T-helper 17 cell (primary cell): Measurements from ENCODE around the gene HSD11B1L. TPM values are rescaled to one million over a fixed set of nuclear protein-coding genes. Genes with fewer than 3 reads are reported as not detected.
"Not testable (repeated sequence)": the region's sequence is repeated elsewhere in the genome, so short reads cannot be mapped to it uniquely, and the experiment has no call there.

ENCODE experiments used
- ATAC-seq: fragments of 150-1000 bp; cut with Tn5 transposase; 2 replicates; pipeline ENCODE4 v1.10.0; 2021; ENCODE audit warnings: mild to moderate bottlenecking, moderate library complexity
- DNase-seq, 3 donors: peaks; one replicate each; pipeline versions ENCODE4 v3.0.0 to v3.0.0-alpha.2; 2020 to 2021
- H3K9me3 ChIP-seq: one replicate; pipeline ENCODE4 v1.7.0; 2013; ENCODE audit warnings: low read length, mild to moderate bottlenecking; ENCODE audit not compliant: control insufficient read depth, poor library complexity, severe bottlenecking
- H3K27ac Mint-ChIP-seq: one replicate; pipeline ENCODE4 v1.8.0; 2022; ENCODE audit warnings: mild to moderate bottlenecking, moderate library complexity, mixed read lengths
- H3K27me3 Mint-ChIP-seq: one replicate; pipeline ENCODE4 v1.8.0; 2022; ENCODE audit warnings: mixed read lengths
- H3K36me3 Mint-ChIP-seq: one replicate; pipeline ENCODE4 v1.8.0; 2022; ENCODE audit warnings: low read depth, mixed read lengths
- H3K4me1 Mint-ChIP-seq: one replicate; pipeline ENCODE4 v1.8.0; 2022; ENCODE audit warnings: mild to moderate bottlenecking, mixed read lengths
- H3K4me3 Mint-ChIP-seq: one replicate; pipeline ENCODE4 v1.8.0; 2022; ENCODE audit warnings: mild to moderate bottlenecking, moderate library complexity, mixed read lengths
- total RNA-seq, 4 donors: library from RNA in 2 of 4; stranded (reverse) in 2 of 4; gene quantifications; one replicate each; pipeline ENCODE4 v1.2.3 and lab custom pipeline; 2022 to 2026

The HSD11B1L gene
- total RNA-seq, 2 donors from 2014 or later: 1.4 to 3.1 TPM

- ATAC-seq (peak; percentile 90), DNase-seq (peak; percentile 96 to 97 (median 96))
- peaks cover 10% of the 10 kb centered on the region for H3K4me1 Mint-ChIP-seq
- peak within 1 kb of the TSS; percentile 91 for H3K4me3 Mint-ChIP-seq
- H3K9me3 ChIP-seq: no peaks in the 10 kb centered on the region
- H3K36me3 Mint-ChIP-seq: no peaks in the 10 kb centered on the region
- H3K27me3 Mint-ChIP-seq: no peaks in the 10 kb centered on the region
- H3K27ac Mint-ChIP-seq: peak within 1 kb of the TSS; percentile 92
Observed at GRCh38 chr19:5719961-5720790, 39.3 kb downstream of the HSD11B1L start, which contains the start of the genes CATSPERD and LONP1. Gene CATSPERD, plus strand, starts transcription at chr19:5720637. Its CDS starts 101 bp downstream, at chr19:5720738. Gene LONP1, minus strand, starts transcription at chr19:5720146. Its CDS starts 14 bp downstream, at chr19:5720132.

GRCh38 chr19:5727453-5728050 is 46.7 kb downstream of the HSD11B1L start:
- no peak for ATAC-seq
- H3K4me3 Mint-ChIP-seq: no peak overlapping the region

GRCh38 chr19:5733172-5733571 is 52.3 kb downstream of the HSD11B1L start:
- H3K27me3 Mint-ChIP-seq, H3K4me1 Mint-ChIP-seq, ATAC-seq, H3K36me3 Mint-ChIP-seq, DNase-seq, H3K4me3 Mint-ChIP-seq, H3K9me3 ChIP-seq, H3K27ac Mint-ChIP-seq: not testable (repeated sequence)

More at GRCh38 chr19:5727453-5728050, 46.7 kb downstream of the HSD11B1L start:
- Mint-ChIP-seq H3K27ac (no peak overlapping the region), H3K27me3 (peaks cover 5% of the 10 kb centered on the region), H3K36me3 (no peaks in the 10 kb centered on the region), H3K4me1 (no peaks in the 10 kb centered on the region)
- DNase-seq: no peak
- H3K9me3 ChIP-seq: no peaks in the 10 kb centered on the region

Other genes with a start within 250 kb of the HSD11B1L start
- not detected for gene ZNRF4, start 225.6 kb upstream of the HSD11B1L start, total RNA-seq
- 1 to 10 TPM; 2.0 to 2.8 TPM for gene TINCR, start 113.1 kb upstream of the HSD11B1L start, total RNA-seq
- 100 to 1,000 TPM; 241 to 255 TPM for gene SAFB2, start 58.3 kb upstream of the HSD11B1L start, total RNA-seq
- 100 to 1,000 TPM; 173 to 183 TPM for gene SAFB, start 57.9 kb upstream of the HSD11B1L start, total RNA-seq
- 10 to 100 TPM; 26.9 to 27.9 TPM for gene MICOS13, start 511 bp upstream of the HSD11B1L start, total RNA-seq
- 1,000 to 10,000 TPM in 1 of 2 donors, 100 to 1,000 TPM in 1; 811 to 1,376 TPM for gene RPL36, start 9.3 kb downstream of the HSD11B1L start, total RNA-seq
- gene LONP1, start 39.1 kb downstream of the HSD11B1L start, total RNA-seq: 10 to 100 TPM; 61.0 to 65.2 TPM
- gene CATSPERD, start 39.6 kb downstream of the HSD11B1L start, total RNA-seq: not detected
- 1 to 10 TPM; 3.8 to 3.9 TPM for gene PRR22, start 103.7 kb downstream of the HSD11B1L start, total RNA-seq
- 100 to 1,000 TPM; 128 to 131 TPM for gene DUS3L, start 110.1 kb downstream of the HSD11B1L start, total RNA-seq
- under 1 TPM; 0.35 to 0.39 TPM for gene NRTN, start 124.0 kb downstream of the HSD11B1L start, total RNA-seq
- gene FUT6, start 158.7 kb downstream of the HSD11B1L start, total RNA-seq: not detected
- under 1 TPM in 1 of 2 donors, not detected in 1; 0.50 TPM for gene FUT3, start 170.4 kb downstream of the HSD11B1L start, total RNA-seq
- 1 to 10 TPM; 2.2 to 3.7 TPM for gene FUT5, start 189.5 kb downstream of the HSD11B1L start, total RNA-seq
- gene NDUFA11, start 222.8 kb downstream of the HSD11B1L start, total RNA-seq: 100 to 1,000 TPM; 102 to 108 TPM
- 10 to 100 TPM; 24.6 TPM for gene VMAC, start 223.8 kb downstream of the HSD11B1L start, total RNA-seq
- 10 to 100 TPM; 41.0 to 47.1 TPM for gene CAPS, start 233.2 kb downstream of the HSD11B1L start, total RNA-seq